Central memory CD8-positive, alpha-beta T cell (primary cell): Measurements from ENCODE around the gene SAYSD1.

Experiments
- ATAC-seq: fragments of 150-1000 bp; cut with Tn5 transposase; replicated peaks from 2 replicates; pipeline ENCODE4 v1.10.0; 2022; ENCODE audit warnings: mild to moderate bottlenecking, moderate FRiP score, moderate number of reproducible peaks; ENCODE audit not compliant: poor library complexity, severe bottlenecking; ENCODE audit errors: extremely low read depth
- DNase-seq, 2 donors: peaks; one replicate each; pipeline ENCODE4 v3.0.0; 2021; ENCODE audit warnings: low spot score in 2 of 2
- H3K27ac Mint-ChIP-seq: one replicate; pipeline ENCODE4 v1.8.0; 2022; ENCODE audit warnings: low read depth, mild to moderate bottlenecking, moderate library complexity, mixed read lengths
- H3K27me3 Mint-ChIP-seq: one replicate; pipeline ENCODE4 v1.8.0; 2022; ENCODE audit warnings: mixed read lengths
- H3K36me3 Mint-ChIP-seq: one replicate; pipeline ENCODE4 v1.8.0; 2022; ENCODE audit warnings: mild to moderate bottlenecking, moderate library complexity, mixed read lengths; ENCODE audit not compliant: insufficient read depth
- H3K4me1 Mint-ChIP-seq: one replicate; pipeline ENCODE4 v1.8.0; 2022; ENCODE audit warnings: mixed read lengths
- H3K4me3 Mint-ChIP-seq: one replicate; pipeline ENCODE4 v1.8.0; 2022; ENCODE audit warnings: mild to moderate bottlenecking, moderate library complexity, mixed read lengths
- H3K9me3 Mint-ChIP-seq: one replicate; pipeline ENCODE4 v1.8.0; 2022; ENCODE audit warnings: mixed read lengths

Gene SAYSD1

GRCh38 chr6:39084506-39084905 lies 30.5 kb downstream of the SAYSD1 start:
- H3K36me3 Mint-ChIP-seq: no peaks in the 10 kb centered on the region
- H3K4me3 Mint-ChIP-seq: no peak overlapping the region
- ATAC-seq: no peak

GRCh38 chr6:39083231-39083634 lies 31.8 kb downstream of the SAYSD1 start:
- Mint-ChIP-seq H3K4me1 (peaks cover 6% of the 10 kb centered on the region), H3K36me3 (no peaks in the 10 kb centered on the region), H3K9me3 (no peaks in the 10 kb centered on the region), H3K27me3 (peaks cover 20% of the 10 kb centered on the region), H3K27ac (no peak overlapping the region), H3K4me3 (no peak overlapping the region)
- ATAC-seq: no peak
- no peak for DNase-seq

More at GRCh38 chr6:39084506-39084905, 30.5 kb downstream of the SAYSD1 start:
- Mint-ChIP-seq H3K27ac (no peak overlapping the region), H3K4me1 (peaks cover 6% of the 10 kb centered on the region), H3K27me3 (peaks cover 27% of the 10 kb centered on the region), H3K9me3 (no peaks in the 10 kb centered on the region)
- DNase-seq: no peak

- Mint-ChIP-seq H3K4me1 (peaks cover 6% of the 10 kb centered on the region), H3K36me3 (no peaks in the 10 kb centered on the region), H3K27ac (no peak overlapping the region), H3K4me3 (no peak overlapping the region), H3K27me3 (peaks cover 10% of the 10 kb centered on the region), H3K9me3 (no peaks in the 10 kb centered on the region)
- DNase-seq (no peak), ATAC-seq (no peak)
Observed at GRCh38 chr6:39082310-39082709, 32.7 kb downstream of the SAYSD1 start.

GRCh38 chr6:39080246-39080875 lies 34.6 kb downstream of the SAYSD1 start:
- Mint-ChIP-seq H3K27me3 (no peaks in the 10 kb centered on the region), H3K27ac (no peak overlapping the region), H3K9me3 (no peaks in the 10 kb centered on the region), H3K36me3 (no peaks in the 10 kb centered on the region), H3K4me3 (no peak overlapping the region), H3K4me1 (no peaks in the 10 kb centered on the region)
- DNase-seq: no peak
- ATAC-seq: no peak

GRCh38 chr6:39079197-39080125 lies 35.5 kb downstream of the SAYSD1 start:
- Mint-ChIP-seq H3K27me3 (no peaks in the 10 kb centered on the region), H3K4me1 (no peaks in the 10 kb centered on the region), H3K9me3 (no peaks in the 10 kb centered on the region), H3K36me3 (no peaks in the 10 kb centered on the region), H3K27ac (no peak overlapping the region), H3K4me3 (no peak overlapping the region)
- no peak for ATAC-seq
- no peak for DNase-seq

- Mint-ChIP-seq H3K27ac (no peak overlapping the region), H3K27me3 (no peaks in the 10 kb centered on the region), H3K9me3 (no peaks in the 10 kb centered on the region), H3K4me3 (no peak overlapping the region), H3K4me1 (no peaks in the 10 kb centered on the region), H3K36me3 (no peaks in the 10 kb centered on the region)
- ATAC-seq (no peak), DNase-seq (no peak)
Observed at GRCh38 chr6:39078695-39079094, 36.3 kb downstream of the SAYSD1 start.

- no peaks in the 10 kb centered on the region for H3K27me3 Mint-ChIP-seq
- H3K9me3 Mint-ChIP-seq: no peaks in the 10 kb centered on the region
- no peak for DNase-seq
- H3K36me3 Mint-ChIP-seq: no peaks in the 10 kb centered on the region
- no peak overlapping the region for H3K4me3 Mint-ChIP-seq
- no peaks in the 10 kb centered on the region for H3K4me1 Mint-ChIP-seq
- H3K27ac Mint-ChIP-seq: no peak overlapping the region
- no peak for ATAC-seq
Observed at GRCh38 chr6:39077882-39078594, 36.9 kb downstream of the SAYSD1 start.

GRCh38 chr6:39076623-39077535 lies 38.1 kb downstream of the SAYSD1 start:
- Mint-ChIP-seq H3K27ac (no peak overlapping the region), H3K36me3 (no peaks in the 10 kb centered on the region), H3K4me1 (no peaks in the 10 kb centered on the region), H3K27me3 (peaks cover under 1% of the 10 kb centered on the region), H3K4me3 (no peak overlapping the region), H3K9me3 (no peaks in the 10 kb centered on the region)
- ATAC-seq (no peak), DNase-seq (no peak)

- no peak for DNase-seq
- no peaks in the 10 kb centered on the region for H3K9me3 Mint-ChIP-seq
- no peaks in the 10 kb centered on the region for H3K36me3 Mint-ChIP-seq
- H3K27me3 Mint-ChIP-seq: peaks cover 9% of the 10 kb centered on the region
- no peaks in the 10 kb centered on the region for H3K4me1 Mint-ChIP-seq
- H3K4me3 Mint-ChIP-seq: no peak overlapping the region
- no peak overlapping the region for H3K27ac Mint-ChIP-seq
- ATAC-seq: no peak
Observed at GRCh38 chr6:39075807-39076622, 39.0 kb downstream of the SAYSD1 start.

- H3K27ac Mint-ChIP-seq: no peak overlapping the region
- H3K4me3 Mint-ChIP-seq: no peak overlapping the region
- no peaks in the 10 kb centered on the region for H3K4me1 Mint-ChIP-seq
- ATAC-seq: no peak
- H3K9me3 Mint-ChIP-seq: no peaks in the 10 kb centered on the region
- H3K36me3 Mint-ChIP-seq: no peaks in the 10 kb centered on the region
- no peak for DNase-seq
- peaks cover 9% of the 10 kb centered on the region for H3K27me3 Mint-ChIP-seq
Observed at GRCh38 chr6:39075010-39075686, 39.8 kb downstream of the SAYSD1 start.

GRCh38 chr6:39074486-39074885 lies 40.5 kb downstream of the SAYSD1 start:
- Mint-ChIP-seq H3K36me3 (no peaks in the 10 kb centered on the region), H3K4me3 (no peak overlapping the region), H3K27ac (no peak overlapping the region), H3K4me1 (no peaks in the 10 kb centered on the region), H3K27me3 (peaks cover 9% of the 10 kb centered on the region), H3K9me3 (no peaks in the 10 kb centered on the region)
- no peak for DNase-seq
- ATAC-seq: no peak
